Skeletal muscle tissue (tissue), 4 donors: Measurements from ENCODE around the gene TRPV4. TPM values are rescaled to one million over a fixed set of nuclear protein-coding genes. Genes with fewer than 3 reads are reported as not detected.
A peak's percentile ranks its signal among the peaks of the same experiment; 100 is the strongest.
"Not testable (repeated sequence)": the region's sequence is repeated elsewhere in the genome, so short reads cannot be mapped to it uniquely, and the experiment has no call there.

Experiments
- H3K27ac ChIP-seq: one replicate; pipeline ENCODE4 v1.7.0; 2013; ENCODE audit warnings: mild to moderate bottlenecking, low read depth, low read length, inconsistent platforms
- H3K27me3 ChIP-seq, 3 donors: one replicate each; pipeline ENCODE4 v1.7.0; 2013; ENCODE audit warnings: low read length in 3 of 3; ENCODE audit not compliant: control insufficient read depth in 3 of 3, insufficient read depth in 3 of 3
- H3K36me3 ChIP-seq, 3 donors: one replicate each; pipeline ENCODE4 v1.7.0; 2013; ENCODE audit warnings: low read length in 3 of 3; ENCODE audit not compliant: control insufficient read depth in 3 of 3, insufficient read depth in 3 of 3
- H3K4me1 ChIP-seq, 3 donors: one replicate each; pipeline ENCODE4 v1.7.0; 2013; ENCODE audit warnings: low read length in 3 of 3, mild to moderate bottlenecking in 3 of 3; ENCODE audit not compliant: control insufficient read depth in 3 of 3, insufficient read depth in 3 of 3
- H3K4me3 ChIP-seq, 3 donors: one replicate each; pipeline ENCODE4 v1.7.0; 2013; ENCODE audit warnings: low read length in 3 of 3
- H3K9ac ChIP-seq, 3 donors: one replicate each; pipeline ENCODE4 v1.7.0; 2013; ENCODE audit warnings: low read length in 3 of 3, mild to moderate bottlenecking in 3 of 3, moderate library complexity in 2 of 3, low read depth in 1 of 3
- H3K9me3 ChIP-seq, 3 donors: one replicate each; pipeline ENCODE4 v1.7.0; 2013; ENCODE audit warnings: low read length in 3 of 3; ENCODE audit not compliant: control insufficient read depth in 3 of 3
- total RNA-seq: library from RNA; depleted of rRNA; stranded (reverse); fragments of >200 nt; gene quantifications from one replicate; pipeline ENCODE4 v1.2.3, GENCODE V29; 2014
- donor health status: Osteomylitis.

Gene TRPV4
- total RNA-seq, 1 donor from 2014 or later: 0.52 TPM

DNA sequence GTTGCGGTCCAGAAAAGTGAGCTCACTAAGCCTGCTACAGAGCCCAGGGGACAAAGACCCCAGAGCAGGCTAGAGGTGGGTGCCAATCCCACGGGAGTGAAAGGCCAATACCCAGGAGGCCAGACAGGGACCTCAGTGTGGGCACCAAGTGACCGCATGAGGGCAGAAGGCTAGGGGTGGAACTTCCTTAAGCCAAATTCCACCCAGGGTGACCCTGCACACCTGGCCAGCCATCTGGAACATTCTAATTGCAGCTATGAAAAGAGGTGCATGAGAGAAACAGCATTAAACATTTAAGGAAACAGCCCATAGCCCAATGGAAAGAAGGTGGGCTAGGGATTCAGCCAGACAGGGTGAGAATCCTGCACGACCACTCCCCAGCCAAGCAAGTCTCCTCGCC is 27.8 kb upstream of the TRPV4 start:
- peaks cover 0 to 5% (median 0%) of the 10 kb centered on the region in 3 donors for H3K4me1 ChIP-seq
- H3K27ac ChIP-seq: no peak overlapping the region
- peaks cover 15 to 26% (median 22%) of the 10 kb centered on the region in 3 donors for H3K36me3 ChIP-seq
- H3K9me3 ChIP-seq: no peaks in the 10 kb centered on the region
- H3K27me3 ChIP-seq: no peaks in the 10 kb centered on the region
- H3K4me3 ChIP-seq: no peak overlapping the region
- no peak overlapping the region for H3K9ac ChIP-seq

DNA sequence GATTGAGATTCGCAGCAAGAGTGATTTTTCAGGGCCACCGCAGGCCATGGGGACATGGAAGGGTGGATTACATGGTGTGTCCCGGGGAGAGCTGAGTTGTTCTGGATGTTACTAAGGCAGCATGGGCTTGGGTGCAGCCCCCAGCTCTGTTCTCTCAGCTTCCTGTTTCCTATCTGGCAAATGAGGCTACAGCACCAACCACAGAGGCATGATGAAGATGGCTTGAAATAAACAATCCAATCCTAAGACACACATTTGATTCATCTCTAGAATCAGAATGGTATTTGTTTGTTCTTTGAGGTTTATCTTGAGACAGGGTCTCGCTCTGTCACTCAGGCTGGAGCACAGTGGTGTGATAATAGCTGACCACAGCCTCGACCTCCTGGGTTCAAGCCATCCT is 25.6 kb upstream of the TRPV4 start:
- no peaks in the 10 kb centered on the region for H3K27me3 ChIP-seq
- no peak overlapping the region for H3K27ac ChIP-seq
- no peaks in the 10 kb centered on the region for H3K9me3 ChIP-seq
- peaks cover 30 to 41% (median 35%) of the 10 kb centered on the region in 3 donors for H3K36me3 ChIP-seq
- H3K4me3 ChIP-seq: no peak overlapping the region
- no peaks in the 10 kb centered on the region for H3K4me1 ChIP-seq
- no peak overlapping the region for H3K9ac ChIP-seq

DNA sequence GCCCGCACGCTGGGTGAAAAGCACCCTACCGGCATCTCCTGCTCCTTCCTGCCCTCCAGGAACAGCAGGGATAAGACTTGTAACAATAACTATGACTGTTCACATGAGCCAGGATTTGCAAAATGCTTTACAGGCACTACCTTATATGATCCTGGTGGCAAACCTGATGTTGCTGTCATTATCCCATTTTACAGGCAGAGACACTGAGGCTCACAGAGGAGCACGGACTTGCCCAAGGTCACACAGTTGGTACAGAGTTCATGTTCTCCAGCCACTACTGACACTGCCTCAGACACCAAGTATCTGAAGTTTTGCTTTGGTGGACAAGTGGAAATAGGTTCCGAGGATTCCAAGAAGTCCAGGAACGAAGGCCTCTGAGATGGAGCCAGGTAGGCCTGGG is 24.5 kb upstream of the TRPV4 start:
- Histone ChIP-seq H3K36me3 (peaks cover 32 to 44% (median 35%) of the 10 kb centered on the region in 3 donors), H3K9me3 (no peaks in the 10 kb centered on the region), H3K27me3 (no peaks in the 10 kb centered on the region), H3K9ac (no peak overlapping the region), H3K4me1 (no peaks in the 10 kb centered on the region), H3K4me3 (no peak overlapping the region), H3K27ac (no peak overlapping the region)

DNA sequence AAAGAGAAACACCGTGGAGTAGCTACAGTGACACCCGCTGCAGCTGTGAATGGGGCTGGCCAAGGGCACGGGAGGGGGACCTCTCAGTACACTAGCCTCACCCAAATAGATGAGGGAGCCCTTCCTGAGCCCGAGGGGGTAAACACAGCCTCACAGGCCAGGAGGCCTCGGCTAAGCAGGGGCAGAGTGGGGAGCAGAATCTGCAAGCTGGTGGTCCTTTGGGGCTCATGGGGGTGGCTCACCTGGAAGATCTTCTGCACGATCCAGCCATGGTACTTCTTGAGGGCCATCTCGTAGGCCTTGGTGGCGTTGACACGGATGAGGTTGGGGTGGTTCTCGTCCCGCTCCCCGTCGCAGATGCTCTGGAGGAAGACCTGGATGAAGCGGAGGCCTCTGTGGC is 22.2 kb upstream of the TRPV4 start:
- Histone ChIP-seq H3K36me3 (peaks cover 37 to 46% (median 39%) of the 10 kb centered on the region in 3 donors), H3K9me3 (no peaks in the 10 kb centered on the region), H3K4me1 (no peaks in the 10 kb centered on the region), H3K27me3 (no peaks in the 10 kb centered on the region), H3K27ac (no peak overlapping the region), H3K9ac (no peak overlapping the region), H3K4me3 (no peak overlapping the region)

DNA sequence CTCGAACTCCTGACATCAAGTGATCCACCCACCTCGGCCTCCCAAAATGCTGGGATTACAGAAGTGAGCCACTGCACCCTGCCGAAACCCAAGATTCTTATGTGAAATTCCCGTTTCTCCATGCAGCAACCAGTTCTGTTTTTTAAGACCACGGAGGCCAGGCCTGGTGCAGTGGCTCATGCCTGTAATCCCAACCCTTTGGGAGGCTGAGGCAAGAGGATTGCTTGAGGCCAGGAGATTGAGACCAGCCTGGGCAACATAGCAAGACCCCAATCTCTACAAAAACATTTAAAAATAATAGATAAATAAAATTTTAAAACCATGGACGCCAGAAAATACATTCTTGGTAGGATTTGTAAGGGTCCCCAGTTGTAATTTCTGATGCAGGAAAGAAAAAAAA is 17.3 kb upstream of the TRPV4 start:
- not testable (repeated sequence) for H3K27me3 ChIP-seq, H3K9ac ChIP-seq, H3K9me3 ChIP-seq, H3K27ac ChIP-seq, H3K4me3 ChIP-seq, H3K4me1 ChIP-seq
- peaks cover 14 to 18% (median 17%) of the 10 kb centered on the region in 3 donors for H3K36me3 ChIP-seq

DNA sequence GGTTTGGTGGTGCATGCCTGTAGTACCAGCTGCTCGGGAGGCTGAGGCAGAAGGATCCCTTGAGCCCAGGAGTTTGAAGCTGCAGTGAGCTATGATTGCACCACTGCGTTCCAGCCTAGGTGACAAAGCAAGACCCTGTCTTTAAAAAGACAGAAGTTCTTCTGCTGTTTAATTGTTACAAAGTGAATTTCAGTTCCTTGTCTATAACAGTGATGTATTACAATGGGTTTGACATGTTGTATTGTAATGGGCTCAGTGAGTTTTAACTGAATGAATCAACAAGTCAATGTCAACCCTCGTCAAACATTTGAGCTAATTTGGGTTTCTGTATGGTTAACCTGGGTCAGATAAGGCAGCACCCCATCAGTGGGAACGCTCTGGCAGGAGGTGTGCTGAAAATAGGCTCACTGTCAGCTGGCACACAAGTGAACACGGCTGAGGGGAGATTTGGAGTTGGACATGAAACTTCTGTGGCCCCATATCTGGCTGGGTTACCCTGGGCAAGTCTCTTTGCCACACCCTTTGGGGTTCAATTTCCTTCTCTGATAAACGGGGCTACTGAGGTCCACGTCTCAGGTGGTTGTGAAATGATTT is 14.0 kb upstream of the TRPV4 start:
- H3K4me3 ChIP-seq: no peak overlapping the region
- H3K36me3 ChIP-seq: no peaks in the 10 kb centered on the region
- H3K9me3 ChIP-seq: no peaks in the 10 kb centered on the region
- no peak overlapping the region for H3K9ac ChIP-seq
- no peaks in the 10 kb centered on the region for H3K27me3 ChIP-seq
- no peak overlapping the region for H3K27ac ChIP-seq
- peaks cover 2 to 6% (median 4%) of the 10 kb centered on the region in 3 donors for H3K4me1 ChIP-seq

DNA sequence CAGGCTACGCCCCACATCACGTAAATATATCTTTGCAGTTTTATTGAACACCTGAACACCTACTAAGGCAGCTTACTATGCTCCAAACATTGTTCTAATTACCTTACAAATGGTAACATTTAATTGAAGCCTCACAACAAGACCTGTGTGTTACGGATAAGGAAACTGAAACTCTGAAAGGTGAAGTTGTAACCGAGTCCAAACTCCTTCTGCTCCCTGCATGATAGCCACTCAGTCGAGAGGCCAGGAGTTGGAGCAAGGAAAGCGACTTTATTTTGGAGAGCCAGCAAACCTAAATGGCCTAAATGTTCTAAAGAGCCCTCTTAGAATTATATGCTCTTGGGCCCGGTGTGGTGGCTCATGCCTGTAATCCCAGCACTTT is 12.6 kb upstream of the TRPV4 start:
- H3K9ac ChIP-seq: no peak overlapping the region

DNA sequence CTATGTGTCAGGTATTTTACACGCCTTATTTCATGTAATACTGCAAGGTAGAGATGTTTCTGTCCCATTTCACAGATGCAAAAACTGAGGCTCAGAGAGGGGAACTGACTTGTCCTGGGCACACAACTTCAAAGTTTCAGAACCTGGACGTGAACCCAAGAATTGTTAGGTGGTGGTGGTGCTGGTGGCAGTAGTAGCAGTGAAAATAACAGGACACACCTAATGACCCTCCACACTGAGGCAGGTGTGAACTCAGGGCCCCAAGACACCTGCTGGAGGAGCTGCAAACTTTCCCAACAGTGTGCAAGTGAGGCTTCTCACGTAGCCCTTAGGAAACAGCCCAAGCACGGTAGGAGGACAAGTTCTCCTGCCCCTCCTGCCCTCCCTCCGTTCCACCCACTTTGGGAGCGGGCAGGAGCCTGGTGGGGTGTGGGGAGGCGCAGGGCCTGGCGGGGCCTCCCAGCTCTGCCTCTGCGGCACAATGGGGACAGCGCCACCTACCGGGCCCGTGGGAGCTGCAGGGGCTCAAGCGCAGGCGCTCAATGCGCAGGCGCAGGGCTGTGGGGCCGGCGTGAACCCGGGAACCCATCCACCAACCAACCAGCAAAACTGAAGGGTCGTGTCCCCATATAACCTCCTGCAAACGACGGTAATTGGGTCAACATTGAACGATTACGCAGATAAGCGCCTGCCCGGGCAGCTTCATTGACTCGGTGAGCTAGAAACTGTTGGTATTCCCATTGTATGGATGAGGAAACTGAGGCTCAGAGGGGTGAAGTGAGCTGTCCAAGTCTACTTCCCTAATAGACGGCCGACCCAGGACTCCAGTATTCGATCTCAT is 12.0 kb upstream of the TRPV4 start:
- H3K4me1 ChIP-seq: peaks cover 2 to 10% (median 4%) of the 10 kb centered on the region in 3 donors
- no peaks in the 10 kb centered on the region for H3K9me3 ChIP-seq
- H3K9ac ChIP-seq: peak overlapping the region in 2 of 3 donors; percentile 20 to 47
- H3K27ac ChIP-seq: no peak overlapping the region
- H3K4me3 ChIP-seq: peak overlapping the region; percentile 59 to 66 (median 62)
- no peaks in the 10 kb centered on the region for H3K27me3 ChIP-seq
- H3K36me3 ChIP-seq: no peaks in the 10 kb centered on the region

More for the DNA sequence above, 12.6 kb upstream of the TRPV4 start:
- Histone ChIP-seq H3K36me3 (no peaks in the 10 kb centered on the region), H3K27me3 (no peaks in the 10 kb centered on the region), H3K9me3 (no peaks in the 10 kb centered on the region), H3K4me3 (no peak overlapping the region), H3K27ac (no peak overlapping the region), H3K4me1 (peaks cover 2 to 6% (median 4%) of the 10 kb centered on the region in 3 donors)

DNA sequence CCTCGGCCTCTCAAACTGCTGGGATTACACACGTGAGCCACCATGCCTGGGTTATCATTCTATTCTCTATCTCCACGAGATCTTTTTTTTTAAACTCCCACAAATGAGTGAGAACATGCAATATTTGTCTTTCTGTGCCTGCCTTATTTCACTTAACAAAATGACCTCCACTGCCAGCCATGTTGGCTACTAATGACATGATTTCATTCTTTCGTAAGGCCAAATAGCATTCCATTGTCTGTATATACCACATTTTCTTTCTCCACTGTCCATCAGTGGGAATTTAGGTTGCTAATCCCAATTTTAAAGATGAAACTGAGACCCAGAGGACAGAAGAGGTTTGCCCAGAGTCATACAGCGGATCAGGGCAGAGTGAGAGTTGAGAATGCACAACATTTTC is 10.9 kb upstream of the TRPV4 start:
- Histone ChIP-seq H3K36me3 (no peaks in the 10 kb centered on the region), H3K27me3 (peaks cover 0 to 3% (median 0%) of the 10 kb centered on the region in 3 donors), H3K9ac (no peak overlapping the region), H3K9me3 (no peaks in the 10 kb centered on the region), H3K27ac (no peak overlapping the region), H3K4me3 (no peak overlapping the region), H3K4me1 (peaks cover 2 to 10% (median 4%) of the 10 kb centered on the region in 3 donors)

DNA sequence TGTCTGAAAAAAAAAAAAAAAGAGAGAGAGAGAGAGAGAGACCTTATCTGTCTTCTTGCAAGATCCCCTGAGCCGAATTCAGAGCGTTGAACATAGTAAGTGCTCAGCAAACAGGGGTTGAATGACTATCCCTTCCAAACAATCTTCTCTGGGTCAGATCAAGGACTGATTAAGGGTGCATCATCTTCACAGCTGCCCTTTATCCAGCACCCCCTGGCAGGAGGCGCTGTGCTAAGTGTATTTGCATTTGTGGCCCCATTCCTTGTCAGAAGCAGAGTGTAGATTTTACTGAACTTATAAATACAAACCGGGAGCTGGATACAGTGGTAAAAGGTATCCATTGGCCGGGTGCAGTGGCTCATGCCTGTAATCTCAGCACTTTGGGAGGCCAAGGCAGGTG is 8.8 kb upstream of the TRPV4 start:
- no peaks in the 10 kb centered on the region for H3K36me3 ChIP-seq

More for the DNA sequence above, 8.8 kb upstream of the TRPV4 start:
- Histone ChIP-seq H3K4me1 (peaks cover 2 to 10% (median 4%) of the 10 kb centered on the region in 3 donors), H3K27ac (no peak overlapping the region), H3K9me3 (no peaks in the 10 kb centered on the region), H3K27me3 (peaks cover 0 to 3% (median 0%) of the 10 kb centered on the region in 3 donors), H3K9ac (no peak overlapping the region), H3K4me3 (no peak overlapping the region)
